Activated B cell treated with CpG ODN at 0.5 μM for 24 hours (primary cell): ENCODE measurements around the gene SLITRK5. TPM values are rescaled to one million over a fixed set of nuclear protein-coding genes. Genes with fewer than 3 reads are reported as not detected.

Source experiments
- ATAC-seq: fragments of 200-7000 bp; cut with Tn5 transposase; one replicate; pipeline ENCODE4 v1.10.0; 2021; ENCODE audit warnings: low read depth, mild to moderate bottlenecking, moderate library complexity
- CTCF ChIA-PET: fragments of 350-600 bp; sonication (Branson Sonifier 250); formaldehyde crosslinking; loops from one replicate; lab custom pipeline; 2021; ENCODE audit warnings: antibody characterized with exemption; lab: Charles Lee
- POLR2A ChIA-PET: fragments of 350-600 bp; sonication (Branson Sonifier 250); formaldehyde crosslinking; loops from one replicate; lab custom pipeline; 2021; ENCODE audit warnings: antibody characterized with exemption; lab: Charles Lee
- DNase-seq: peaks from one replicate; pipeline ENCODE4 v3.0.0; 2022
- H3K27ac Mint-ChIP-seq: one replicate; pipeline ENCODE4 v1.8.0; 2020; ENCODE audit warnings: mixed read lengths
- H3K27me3 Mint-ChIP-seq: one replicate; pipeline ENCODE4 v1.8.0; 2021; ENCODE audit warnings: mixed read lengths
- H3K36me3 Mint-ChIP-seq: one replicate; pipeline ENCODE4 v1.8.0; 2021; ENCODE audit warnings: low read depth, mixed read lengths
- H3K4me1 Mint-ChIP-seq: one replicate; pipeline ENCODE4 v1.8.0; 2021; ENCODE audit warnings: mixed read lengths
- H3K4me3 Mint-ChIP-seq: one replicate; pipeline ENCODE4 v1.8.0; 2020; ENCODE audit warnings: mild to moderate bottlenecking, mixed read lengths
- H3K9me3 Mint-ChIP-seq: one replicate; pipeline ENCODE4 v1.8.0; 2020; ENCODE audit warnings: mixed read lengths
- intact Hi-C: fragments of 100-400 bp; cut with micrococcal nuclease; formaldehyde crosslinking; loops from one replicate; pipeline ENCODE4 v1.15.1; 2024
- total RNA-seq: library from RNA; stranded (reverse); gene quantifications from 2 replicates; pipeline ENCODE4 v1.2.3, GENCODE V29; 2022
- TF ChIP-seq, protein P1 (sequence below): fragments of 200-600 bp; IDR thresholded peaks from one replicate; pipeline ENCODE4 v1.8.0; 2022; ENCODE audit warnings: antibody characterized with exemption, mild to moderate bottlenecking

Gene SLITRK5
- not detected in 2 replicates for total RNA-seq

DNA sequence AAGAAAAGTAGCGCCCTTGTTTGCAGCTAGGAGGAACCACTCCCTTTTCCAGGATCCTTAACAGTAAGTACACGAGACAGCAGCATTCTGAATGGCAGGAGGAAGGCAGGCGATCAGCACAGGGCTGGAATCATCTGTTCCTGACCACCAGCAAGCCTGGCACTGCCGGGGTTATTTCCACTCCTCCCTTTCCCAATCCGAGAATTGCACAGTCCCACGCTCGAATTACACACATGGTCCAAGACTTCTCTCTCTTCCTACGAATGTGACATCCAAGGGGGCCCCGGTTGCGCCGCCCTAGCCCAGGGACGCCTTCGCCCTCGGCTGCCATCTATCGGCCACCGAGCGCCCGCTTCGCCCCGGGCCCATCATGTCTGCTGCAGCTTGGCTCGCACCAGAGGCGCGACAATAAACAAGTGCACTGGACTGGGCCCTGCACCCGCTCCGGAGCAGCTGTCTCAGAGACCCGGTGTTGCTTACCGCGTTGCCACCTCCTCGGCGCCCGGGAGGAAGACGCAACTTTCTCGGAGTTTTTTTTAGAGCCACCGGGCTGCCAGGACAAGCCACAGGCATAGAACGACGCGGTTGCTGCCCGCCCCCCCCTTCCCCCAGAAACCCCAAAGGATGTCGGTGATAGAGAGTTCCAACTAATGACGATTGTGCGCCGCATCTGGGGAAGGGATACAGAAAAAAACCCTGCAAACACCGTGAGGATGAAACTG is at the start of gene SLITRK5:
SLITRK5 (plus strand) TSS at position 341 of the 722 bp plus-strand sequence. CDS start 4,018 bp downstream, outside the sequence.
- peaks cover 33% of the 10 kb centered on the region for H3K27me3 Mint-ChIP-seq
- POLR2A ChIA-PET = no interaction called here

GRCh38 chr13:87622971-87623370 is 48.2 kb upstream of the SLITRK5 start:
- ATAC-seq = no peak
- no peaks in the 10 kb centered on the region for H3K4me1 Mint-ChIP-seq
- peaks cover 1% of the 10 kb centered on the region for H3K9me3 Mint-ChIP-seq
- DNase-seq = no peak
- no peaks in the 10 kb centered on the region for H3K36me3 Mint-ChIP-seq
- CTCF ChIA-PET = no interaction called here
- POLR2A ChIA-PET = no interaction called here
- H3K27ac Mint-ChIP-seq = no peak overlapping the region
- H3K4me3 Mint-ChIP-seq = no peak overlapping the region
- TF ChIP-seq, protein P1, sequence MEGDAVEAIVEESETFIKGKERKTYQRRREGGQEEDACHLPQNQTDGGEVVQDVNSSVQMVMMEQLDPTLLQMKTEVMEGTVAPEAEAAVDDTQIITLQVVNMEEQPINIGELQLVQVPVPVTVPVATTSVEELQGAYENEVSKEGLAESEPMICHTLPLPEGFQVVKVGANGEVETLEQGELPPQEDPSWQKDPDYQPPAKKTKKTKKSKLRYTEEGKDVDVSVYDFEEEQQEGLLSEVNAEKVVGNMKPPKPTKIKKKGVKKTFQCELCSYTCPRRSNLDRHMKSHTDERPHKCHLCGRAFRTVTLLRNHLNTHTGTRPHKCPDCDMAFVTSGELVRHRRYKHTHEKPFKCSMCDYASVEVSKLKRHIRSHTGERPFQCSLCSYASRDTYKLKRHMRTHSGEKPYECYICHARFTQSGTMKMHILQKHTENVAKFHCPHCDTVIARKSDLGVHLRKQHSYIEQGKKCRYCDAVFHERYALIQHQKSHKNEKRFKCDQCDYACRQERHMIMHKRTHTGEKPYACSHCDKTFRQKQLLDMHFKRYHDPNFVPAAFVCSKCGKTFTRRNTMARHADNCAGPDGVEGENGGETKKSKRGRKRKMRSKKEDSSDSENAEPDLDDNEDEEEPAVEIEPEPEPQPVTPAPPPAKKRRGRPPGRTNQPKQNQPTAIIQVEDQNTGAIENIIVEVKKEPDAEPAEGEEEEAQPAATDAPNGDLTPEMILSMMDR = no peak
- intact Hi-C loops = no loop called here
- no peaks in the 10 kb centered on the region for H3K27me3 Mint-ChIP-seq

More for the DNA sequence above, at the start of gene SLITRK5:
- peak; percentile 89 for ATAC-seq
- H3K36me3 Mint-ChIP-seq = no peaks in the 10 kb centered on the region
- peaks cover 27% of the 10 kb centered on the region for H3K4me1 Mint-ChIP-seq
- TF ChIP-seq, protein P1 = no peak
- H3K9me3 Mint-ChIP-seq = no peaks in the 10 kb centered on the region
- no peak within 1 kb of the TSS for H3K27ac Mint-ChIP-seq
- intact Hi-C loops = no loop called here
- DNase-seq = peak; percentile 33
- H3K4me3 Mint-ChIP-seq = peak within 1 kb of the TSS; percentile 76
- CTCF ChIA-PET = no interaction called here

GRCh38 chr13:87656306-87656705 is 14.9 kb upstream of the SLITRK5 start:
- no peaks in the 10 kb centered on the region for H3K36me3 Mint-ChIP-seq
- H3K4me1 Mint-ChIP-seq = no peaks in the 10 kb centered on the region
- CTCF ChIA-PET = no interaction called here
- DNase-seq = no peak
- intact Hi-C loops = no loop called here
- no peak overlapping the region for H3K27ac Mint-ChIP-seq
- POLR2A ChIA-PET = no interaction called here
- no peaks in the 10 kb centered on the region for H3K9me3 Mint-ChIP-seq
- no peak for ATAC-seq
- TF ChIP-seq, protein P1 = no peak
- H3K4me3 Mint-ChIP-seq = no peak overlapping the region
- H3K27me3 Mint-ChIP-seq = no peaks in the 10 kb centered on the region

GRCh38 chr13:87661471-87661870 is 9.7 kb upstream of the SLITRK5 start:
- no peak overlapping the region for H3K27ac Mint-ChIP-seq
- H3K4me1 Mint-ChIP-seq = no peaks in the 10 kb centered on the region
- no peaks in the 10 kb centered on the region for H3K36me3 Mint-ChIP-seq
- ChIA-PET POLR2A (no interaction called here), CTCF (no interaction called here)
- no peaks in the 10 kb centered on the region for H3K27me3 Mint-ChIP-seq
- ATAC-seq = no peak
- H3K9me3 Mint-ChIP-seq = no peaks in the 10 kb centered on the region
- DNase-seq = no peak
- H3K4me3 Mint-ChIP-seq = no peak overlapping the region
- intact Hi-C loops = no loop called here
- TF ChIP-seq, protein P1 = no peak

DNA sequence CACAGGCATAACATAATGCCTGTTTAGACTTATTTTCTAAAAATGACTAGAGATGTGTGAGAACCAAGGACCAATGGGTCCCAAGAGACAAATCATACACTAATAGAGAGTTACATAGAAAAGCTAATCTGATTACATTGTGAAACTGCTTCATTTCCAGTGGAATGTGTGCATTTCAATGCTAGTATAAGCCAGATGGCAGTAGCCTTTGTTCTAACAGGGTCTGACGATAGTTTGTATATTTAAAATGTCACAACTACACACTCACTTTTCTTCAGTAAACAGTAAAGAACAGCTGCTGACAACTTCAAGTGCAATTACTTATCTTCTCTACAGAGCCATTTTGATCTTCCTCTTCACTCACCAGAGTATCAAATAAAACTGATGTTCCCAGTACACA is 4.3 kb upstream of the SLITRK5 start:
- Mint-ChIP-seq H3K4me1 (peaks cover 10% of the 10 kb centered on the region), H3K27me3 (peaks cover 10% of the 10 kb centered on the region), H3K36me3 (no peaks in the 10 kb centered on the region), H3K4me3 (no peak overlapping the region), H3K9me3 (no peaks in the 10 kb centered on the region), H3K27ac (no peak overlapping the region)
- ATAC-seq = no peak
- ChIA-PET CTCF (no interaction called here), POLR2A (no interaction called here)
- intact Hi-C loops = no loop called here
- TF ChIP-seq, protein P1 = no peak
- no peak for DNase-seq
